ENCODE data around the gene IKZF5.

DNA sequence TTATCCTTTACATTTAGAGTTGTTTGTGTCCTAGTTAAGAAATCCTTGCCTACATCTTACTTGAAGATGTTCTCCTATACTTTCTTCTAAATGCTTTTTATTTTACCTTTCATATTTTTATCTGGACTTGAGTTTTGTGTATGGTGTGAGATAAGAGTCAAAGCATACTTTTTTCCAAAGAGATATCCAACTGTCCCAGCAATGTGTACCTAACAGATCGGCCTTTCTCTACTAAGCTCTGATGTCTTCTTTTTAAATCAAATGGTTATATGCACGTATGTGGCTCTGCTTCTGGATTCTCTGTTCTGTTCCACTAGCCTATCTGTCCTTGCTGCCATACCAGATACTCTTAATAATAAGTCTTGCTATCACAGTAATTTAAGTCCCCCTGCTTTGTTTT is 7.2 kb downstream of the IKZF5 start:
- TF ChIP-seq, protein P1, sequence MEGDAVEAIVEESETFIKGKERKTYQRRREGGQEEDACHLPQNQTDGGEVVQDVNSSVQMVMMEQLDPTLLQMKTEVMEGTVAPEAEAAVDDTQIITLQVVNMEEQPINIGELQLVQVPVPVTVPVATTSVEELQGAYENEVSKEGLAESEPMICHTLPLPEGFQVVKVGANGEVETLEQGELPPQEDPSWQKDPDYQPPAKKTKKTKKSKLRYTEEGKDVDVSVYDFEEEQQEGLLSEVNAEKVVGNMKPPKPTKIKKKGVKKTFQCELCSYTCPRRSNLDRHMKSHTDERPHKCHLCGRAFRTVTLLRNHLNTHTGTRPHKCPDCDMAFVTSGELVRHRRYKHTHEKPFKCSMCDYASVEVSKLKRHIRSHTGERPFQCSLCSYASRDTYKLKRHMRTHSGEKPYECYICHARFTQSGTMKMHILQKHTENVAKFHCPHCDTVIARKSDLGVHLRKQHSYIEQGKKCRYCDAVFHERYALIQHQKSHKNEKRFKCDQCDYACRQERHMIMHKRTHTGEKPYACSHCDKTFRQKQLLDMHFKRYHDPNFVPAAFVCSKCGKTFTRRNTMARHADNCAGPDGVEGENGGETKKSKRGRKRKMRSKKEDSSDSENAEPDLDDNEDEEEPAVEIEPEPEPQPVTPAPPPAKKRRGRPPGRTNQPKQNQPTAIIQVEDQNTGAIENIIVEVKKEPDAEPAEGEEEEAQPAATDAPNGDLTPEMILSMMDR (IDR thresholded peaks at IDR 0.05), result no peak
- no peak for TF ChIP-seq EZH2 (IDR thresholded peaks at IDR 0.05; ENCODE audit: borderline replicate concordance, insufficient read depth, low read depth, low read length, poor library complexity, severe bottlenecking)

Data from B cell (primary cell).